Measurements from ENCODE around the gene OAS3.
A peak's percentile ranks its signal among the peaks of the same experiment; 100 is the strongest.
"Not testable (repeated sequence)": the region's sequence is repeated elsewhere in the genome, so short reads cannot be mapped to it uniquely, and the experiment has no call there.

OAS3 gene

GRCh38 chr12:112987561-112987960 lies 49.3 kb downstream of the OAS3 start:
- FAIRE-seq = no peak

- FAIRE-seq = no peak
These were observed 50.0 kb downstream of the OAS3 start for GRCh38 chr12:112988224-112988623.

DNA sequence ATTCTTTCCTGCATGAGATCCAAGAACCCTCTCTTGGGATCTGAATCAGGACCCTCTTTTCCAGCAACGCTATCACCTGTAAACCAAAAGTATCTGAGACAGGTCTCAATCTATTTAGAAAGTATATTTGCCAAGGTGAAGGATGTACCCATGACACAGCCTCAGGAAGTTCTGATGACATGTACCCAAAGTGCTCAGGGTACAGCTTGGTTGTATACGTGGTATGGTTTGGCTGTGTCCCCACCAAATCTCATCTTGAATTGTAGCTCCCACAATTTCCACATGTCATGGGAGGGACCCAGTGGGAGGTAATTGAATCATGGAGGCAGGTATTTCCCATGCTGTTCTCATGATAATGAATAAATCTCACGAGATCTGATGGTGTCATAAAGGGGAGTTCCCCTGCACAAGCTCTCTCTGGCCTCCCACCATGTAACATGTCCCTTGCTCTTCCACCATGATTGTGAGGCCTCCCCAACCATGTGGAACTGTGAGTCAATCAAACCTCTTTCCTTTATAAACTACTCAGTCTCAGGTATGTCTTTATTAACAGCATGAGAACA lies 50.6 kb downstream of the OAS3 start:
- FAIRE-seq = not testable (repeated sequence)

GRCh38 chr12:112989806-112990205 lies 51.5 kb downstream of the OAS3 start:
- FAIRE-seq = no peak

DNA sequence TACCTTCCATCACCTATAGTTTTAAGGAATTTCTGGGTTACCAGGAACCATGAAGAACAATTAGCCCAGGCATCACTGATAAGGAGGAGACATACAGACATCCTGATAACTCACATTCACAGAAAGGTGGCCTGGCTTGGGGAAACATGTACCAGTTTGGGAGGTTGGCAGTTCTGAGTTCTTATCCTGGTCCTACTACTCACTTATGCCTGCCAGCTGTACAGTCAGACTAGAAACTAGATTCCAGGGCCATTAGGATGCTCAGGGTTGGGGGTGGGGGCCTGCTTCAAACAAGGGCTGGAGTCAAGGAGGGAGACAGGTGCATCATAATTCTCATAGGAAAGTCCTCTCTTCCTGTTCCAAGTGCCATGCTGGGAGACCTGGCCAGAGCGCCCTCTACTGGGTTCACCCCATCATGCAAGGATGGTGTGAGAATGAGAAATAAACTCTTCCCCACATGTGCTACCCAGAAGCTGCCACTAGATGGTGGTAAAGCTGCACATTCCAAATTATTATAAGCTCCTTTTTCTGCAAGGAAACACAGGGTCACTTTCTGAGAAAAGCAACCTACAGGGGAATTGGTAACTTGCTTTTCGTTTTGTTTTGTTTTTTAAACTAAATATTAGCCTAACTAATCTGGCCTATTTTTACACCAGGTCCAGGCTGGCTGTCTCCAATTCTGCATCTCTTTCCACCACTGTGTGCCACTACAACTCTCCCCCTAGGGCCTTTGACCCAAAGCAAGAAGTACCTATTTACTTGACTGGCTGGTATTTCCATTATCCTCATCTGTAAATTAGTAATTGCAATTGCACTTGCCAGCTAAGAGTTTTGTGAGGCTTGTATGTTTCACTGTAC lies 54.5 kb downstream of the OAS3 start:
- peak; percentile 4 for FAIRE-seq

- no peak for FAIRE-seq
These were observed 56.7 kb downstream of the OAS3 start for GRCh38 chr12:112995008-112995407.

GRCh38 chr12:112996501-112996900 lies 58.2 kb downstream of the OAS3 start:
- no peak for FAIRE-seq

DNA sequence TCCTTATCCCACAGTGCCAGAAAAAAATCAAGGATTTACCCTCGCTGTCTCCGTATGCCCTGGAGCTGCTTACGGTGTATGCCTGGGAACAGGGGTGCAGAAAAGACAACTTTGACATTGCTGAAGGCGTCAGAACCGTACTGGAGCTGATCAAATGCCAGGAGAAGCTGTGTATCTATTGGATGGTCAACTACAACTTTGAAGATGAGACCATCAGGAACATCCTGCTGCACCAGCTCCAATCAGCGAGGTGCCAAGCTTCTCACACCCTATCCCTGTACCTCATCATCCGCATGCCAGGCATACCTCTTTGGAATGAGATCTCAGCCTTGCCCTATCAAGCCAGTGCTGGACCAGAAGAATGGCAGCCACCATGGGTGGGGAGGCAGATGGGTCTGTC lies 59.2 kb downstream of the OAS3 start:
- no peak for FAIRE-seq

- FAIRE-seq = no peak
These were observed 60.9 kb downstream of the OAS3 start for GRCh38 chr12:112998987-112999767.

DNA sequence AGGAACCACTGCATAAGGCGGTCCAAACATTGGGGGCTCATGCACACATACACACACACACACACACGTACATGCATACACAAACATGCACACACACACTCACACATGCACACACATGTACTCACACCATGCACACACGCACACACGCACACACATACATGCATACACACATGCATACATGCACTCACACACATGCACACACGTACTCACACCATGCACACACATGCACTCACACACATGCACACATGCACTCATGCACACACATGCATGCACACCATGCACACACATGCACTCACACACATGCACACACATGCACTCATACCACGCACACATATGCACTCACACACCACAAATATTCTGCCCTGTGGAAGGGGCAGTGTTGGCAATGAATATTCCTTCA lies 62.2 kb downstream of the OAS3 start:
- no peak for FAIRE-seq

DNA sequence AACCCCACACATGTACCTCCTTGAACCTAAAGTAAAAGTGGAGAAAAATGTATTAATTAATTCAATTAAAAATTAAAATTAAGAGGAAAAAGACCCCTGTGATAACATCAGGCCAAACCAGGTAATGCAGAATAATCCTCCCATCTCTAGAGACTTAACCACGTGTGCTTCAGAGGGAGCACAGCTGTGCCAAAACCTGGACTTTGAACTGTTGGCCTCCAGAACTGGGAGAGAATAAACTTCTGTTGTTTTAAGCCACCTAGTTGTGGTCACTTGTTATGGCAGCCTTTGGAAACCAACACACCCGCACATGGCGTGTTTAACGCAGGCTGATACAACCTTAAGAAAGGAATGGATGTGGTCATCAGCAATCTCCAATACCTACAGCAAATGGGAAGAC lies 63.9 kb downstream of the OAS3 start:
- FAIRE-seq = no peak

DNA sequence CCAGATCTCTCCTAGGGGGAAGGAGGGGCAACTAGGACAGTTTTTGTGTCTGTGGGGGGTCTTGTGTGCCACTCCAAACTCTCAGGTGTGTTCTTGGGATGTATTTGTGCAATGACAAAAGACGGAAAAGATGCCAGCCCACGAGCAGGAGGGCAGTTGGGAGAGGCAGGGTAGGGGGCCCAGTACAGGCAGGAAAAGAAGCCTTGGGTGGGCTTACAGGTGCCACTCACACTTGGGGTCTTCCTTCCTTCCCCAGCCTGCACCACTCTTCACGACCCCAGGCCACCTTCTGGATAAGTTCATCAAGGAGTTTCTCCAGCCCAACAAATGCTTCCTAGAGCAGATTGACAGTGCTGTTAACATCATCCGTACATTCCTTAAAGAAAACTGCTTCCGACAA lies 64.4 kb downstream of the OAS3 start:
- FAIRE-seq = no peak

DNA sequence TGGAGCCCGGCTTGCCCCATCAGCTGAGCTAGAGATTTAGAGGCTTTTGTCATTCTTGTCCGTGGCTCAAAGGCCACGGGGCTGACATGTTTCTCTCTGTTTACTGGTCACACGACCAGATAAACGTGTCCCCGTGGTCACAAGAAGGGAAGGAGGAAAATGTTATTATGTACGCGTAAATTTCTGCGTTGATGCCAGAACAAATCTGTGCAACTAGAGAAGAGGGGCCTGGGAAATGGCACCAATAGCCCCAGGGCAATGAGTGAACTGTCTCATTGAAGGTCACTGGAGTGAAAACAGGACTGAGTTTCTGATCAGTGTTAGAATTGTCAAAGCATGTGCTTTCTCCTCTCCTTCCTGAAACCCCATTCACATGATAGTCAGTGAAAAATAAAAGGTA lies 65.4 kb downstream of the OAS3 start:
- FAIRE-seq = no peak

- no peak for FAIRE-seq
These were observed 67.5 kb downstream of the OAS3 start for GRCh38 chr12:113005762-113006161.

DNA sequence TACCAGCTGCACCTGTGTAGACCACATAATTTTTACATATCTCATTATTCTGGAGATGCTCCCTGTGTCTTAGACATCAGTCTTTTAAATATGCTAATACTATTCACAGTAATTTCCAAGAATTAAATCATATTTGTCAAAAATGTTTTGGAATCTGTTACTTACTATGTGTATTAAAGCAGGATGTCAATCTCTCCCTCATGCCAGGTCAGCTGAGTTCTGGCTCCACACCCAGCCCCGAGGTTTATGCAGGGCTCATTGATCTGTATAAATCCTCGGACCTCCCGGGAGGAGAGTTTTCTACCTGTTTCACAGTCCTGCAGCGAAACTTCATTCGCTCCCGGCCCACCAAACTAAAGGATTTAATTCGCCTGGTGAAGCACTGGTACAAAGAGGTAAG lies 67.9 kb downstream of the OAS3 start:
- FAIRE-seq = no peak

DNA sequence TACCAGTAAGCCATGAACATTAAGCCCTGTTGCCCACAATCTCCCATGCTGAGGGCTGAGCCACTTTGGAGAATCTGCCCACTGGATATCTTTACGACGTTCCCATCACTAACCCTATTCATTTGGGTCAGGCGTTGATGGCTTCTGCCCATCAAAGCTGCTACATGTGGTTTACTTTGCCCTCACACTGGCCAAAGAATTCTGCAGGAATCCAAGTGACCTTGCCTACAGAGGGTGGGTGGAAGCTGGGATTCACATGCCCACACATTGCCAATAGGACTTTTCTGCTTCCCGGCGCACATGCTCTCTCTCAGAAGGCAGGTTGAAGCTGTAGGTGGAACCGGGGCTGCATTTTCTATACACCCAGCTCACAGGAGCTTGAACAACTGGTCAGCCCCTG lies 68.4 kb downstream of the OAS3 start:
- FAIRE-seq = no peak

- no peak for FAIRE-seq
These were observed 68.9 kb downstream of the OAS3 start for GRCh38 chr12:113007166-113007565.

- FAIRE-seq = no peak
These were observed 72.4 kb downstream of the OAS3 start for GRCh38 chr12:113010701-113011100.

GRCh38 chr12:113014565-113014964 lies 76.3 kb downstream of the OAS3 start:
- FAIRE-seq = no peak

DNA sequence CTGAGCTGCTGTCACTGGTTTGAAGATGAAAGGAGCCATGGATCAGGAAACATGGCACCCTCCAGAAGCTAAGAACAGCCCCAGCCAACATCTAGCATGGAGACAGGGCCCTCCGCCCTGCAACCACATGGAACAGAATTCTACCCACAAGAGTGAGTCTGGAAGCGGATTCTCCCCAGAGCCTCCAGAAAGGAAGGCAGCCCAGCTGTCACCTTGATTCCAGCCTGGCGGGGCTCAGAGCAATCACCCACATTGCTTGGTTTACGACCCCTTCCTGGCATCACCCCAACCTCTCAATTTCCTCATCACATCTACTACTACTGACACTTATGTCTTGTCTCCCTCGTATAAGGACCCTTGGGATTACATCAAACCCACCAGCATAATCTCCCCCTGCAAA lies 78.5 kb downstream of the OAS3 start:
- no peak for FAIRE-seq

DNA sequence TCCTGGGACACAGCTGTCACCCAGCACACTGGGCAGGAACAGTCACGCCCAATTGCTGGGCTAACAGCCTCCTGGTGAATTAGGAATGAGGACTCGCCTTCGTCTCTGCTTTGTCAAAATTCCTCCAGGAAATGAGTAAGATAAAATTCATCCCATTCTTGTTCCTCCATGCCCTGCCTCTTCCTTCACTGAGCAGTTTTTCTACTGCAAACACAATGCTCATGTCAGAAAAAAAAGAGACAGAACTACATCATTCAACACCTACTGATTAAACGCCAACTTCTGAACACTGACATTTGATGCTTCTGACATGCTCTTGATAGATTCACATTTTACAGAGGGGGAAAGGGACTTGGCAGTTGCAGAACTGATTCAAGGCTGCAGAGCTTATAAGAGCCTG lies 80.8 kb downstream of the OAS3 start:
- FAIRE-seq = no peak

DNA sequence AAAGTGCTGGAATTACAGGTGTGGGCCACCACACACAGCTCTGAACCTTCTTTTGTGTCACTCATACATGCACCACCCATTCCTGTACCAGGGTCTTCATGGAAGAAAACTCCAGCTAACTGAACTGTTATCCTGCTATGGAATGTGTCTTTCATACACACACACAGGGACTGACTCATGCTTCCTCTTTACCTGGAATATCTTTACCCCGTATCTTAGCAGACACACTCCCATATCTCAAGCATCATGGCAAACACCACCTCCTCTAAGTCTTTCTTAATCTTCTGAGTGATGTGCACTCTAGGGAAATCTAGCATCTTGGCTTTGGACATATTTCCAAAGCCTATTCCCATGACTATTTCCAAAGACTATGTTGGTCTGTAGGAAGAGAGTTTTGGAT lies 83.2 kb downstream of the OAS3 start:
- FAIRE-seq = no peak

Measured in endometrium (tissue), 2 donors.